Endothelial cell of umbilical vein (primary cell): ENCODE data around the gene TMEM109. TPM values are rescaled to one million over a fixed set of nuclear protein-coding genes. Genes with fewer than 3 reads are reported as not detected.

Experiments used
- BruUV-seq: library from RNA; stranded (reverse); fragments of 400-500 nt; replicated peaks from 2 replicates; lab custom pipeline; 2021; lab: Mats Ljungman, UMichigan
- CTCF ChIA-PET: fragments of 300-600, 350-600 bp; sonication (Branson Sonifier 250); formaldehyde crosslinking; loops from one replicate; lab custom pipeline; 2021; ENCODE audit warnings: antibody characterized with exemption, inconsistent platforms; lab: Charles Lee
- POLR2A ChIA-PET: fragments of 300-600, 350-600 bp; sonication (Branson Sonifier 250); formaldehyde crosslinking; loops from one replicate; lab custom pipeline; 2021; ENCODE audit warnings: antibody characterized with exemption, inconsistent platforms; lab: Charles Lee
- DNase-seq: peaks from one replicate; pipeline ENCODE4 v3.0.0-alpha.2; 2011; ENCODE audit warnings: low read depth, low spot score
- FAIRE-seq: peaks from 2 replicates; lab custom pipeline; 2011; peaks lifted over from hg19 to GRCh38; lab: Jason Lieb, UNC
- H2AFZ ChIP-seq: 2 replicates; pipeline ENCODE4 v1.6.0; 2012; ENCODE audit warnings: low read depth, low read length, control low read depth, inconsistent platforms
- H3K27ac ChIP-seq: 2 replicates; pipeline ENCODE4 v1.5.1; 2011; ENCODE audit warnings: low read depth, mild to moderate bottlenecking, control low read depth, low read length, moderate library complexity; ENCODE audit not compliant: insufficient read depth
- H3K27me3 ChIP-seq, 2 experiments: 2 replicates each; pipeline versions ENCODE4 v1.6.0 to v1.6.1; 2011; ENCODE audit warnings: low read length in 2 of 2, mixed read lengths in 1 of 2; ENCODE audit not compliant: control insufficient read depth in 2 of 2, insufficient read depth in 2 of 2
- H3K36me3 ChIP-seq, 2 experiments: 2 replicates in 1 of 2; 3 replicates in 1 of 2; pipeline ENCODE4 v1.5.1; 2011; ENCODE audit warnings: low read length in 2 of 2, mild to moderate bottlenecking in 1 of 2, moderate library complexity in 1 of 2; ENCODE audit not compliant: control insufficient read depth in 2 of 2, insufficient read depth in 2 of 2; ENCODE audit errors: extremely low read depth in 1 of 2
- H3K4me1 ChIP-seq: 3 replicates; pipeline ENCODE4 v1.5.1; 2011; ENCODE audit warnings: mild to moderate bottlenecking, low read length; ENCODE audit not compliant: control insufficient read depth, insufficient read depth; ENCODE audit errors: extremely low read depth
- H3K4me2 ChIP-seq: 2 replicates; pipeline ENCODE4 v1.6.1; 2011; ENCODE audit warnings: low read length, control low read depth, mixed read lengths; ENCODE audit not compliant: insufficient read depth
- H3K4me3 ChIP-seq, 3 experiments: fragments of 200-600 bp in 1 of 3; sonication (generic), shearing (Covaris generic) in 1 of 3; replicated peaks in 1 of 3; 2 replicates each; pipeline ENCODE4 v1.5.1; 2011 to 2016; ENCODE audit warnings: control low read depth in 3 of 3, low read length in 3 of 3, mild to moderate bottlenecking in 2 of 3, inconsistent platforms in 1 of 3, low read depth in 1 of 3, moderate library complexity in 1 of 3; ENCODE audit not compliant: insufficient read depth in 1 of 3
- H3K79me2 ChIP-seq: 2 replicates; pipeline ENCODE4 v1.6.0; 2012; ENCODE audit warnings: low read length, inconsistent platforms; ENCODE audit not compliant: control insufficient read depth, insufficient read depth
- H3K9ac ChIP-seq: replicated peaks from 2 replicates; pipeline ENCODE3; 2011; ENCODE audit warnings: low read length, control low read depth; ENCODE audit not compliant: insufficient read depth; ENCODE audit errors: extremely low read depth
- H3K9me1 ChIP-seq: replicated peaks from 3 replicates; pipeline ENCODE4 v1.6.0; 2011; ENCODE audit warnings: mild to moderate bottlenecking, low read length; ENCODE audit not compliant: control insufficient read depth, insufficient read depth; ENCODE audit errors: extremely low read depth
- H3K9me3 ChIP-seq: replicated peaks from 2 replicates; pipeline ENCODE4 v1.5.1; 2012; ENCODE audit warnings: low read length, inconsistent platforms; ENCODE audit not compliant: control insufficient read depth, insufficient read depth
- H4K20me1 ChIP-seq: replicated peaks from 2 replicates; pipeline ENCODE3; 2011; ENCODE audit warnings: mild to moderate bottlenecking, low read length; ENCODE audit not compliant: control insufficient read depth, insufficient read depth; ENCODE audit errors: extremely low read depth
- FOS ChIP-seq: IDR thresholded peaks from 2 replicates; pipeline ENCODE4 v1.6.1; 2011; ENCODE audit warnings: mild to moderate bottlenecking, low read length, moderate library complexity, borderline replicate concordance; ENCODE audit not compliant: insufficient read depth
- GATA2 ChIP-seq: IDR thresholded peaks from 2 replicates; pipeline ENCODE4 v1.7.0; 2011; ENCODE audit warnings: low read depth, mild to moderate bottlenecking, moderate library complexity, mixed read lengths, low read length; ENCODE audit not compliant: insufficient read length, insufficient read depth
- MYC ChIP-seq: IDR thresholded peaks from one replicate; pipeline ENCODE4 v1.6.1; 2011; ENCODE audit warnings: mild to moderate bottlenecking, low read depth, low read length
- POLR2A ChIP-seq: IDR thresholded peaks from 2 replicates; pipeline ENCODE4 v1.6.1; 2012; ENCODE audit warnings: low read depth, mild to moderate bottlenecking, control low read depth, low read length
- dilution Hi-C: fragments of 300-500 bp; cut with MboI; formaldehyde crosslinking; loops from one replicate; pipeline ENCODE4 v1.15.0; 2019; ENCODE audit warnings: low sequenced_read_pairs; ENCODE audit not compliant: extremely low pct_ligation_motif_present
- intact Hi-C: fragments of 100-400 bp; cut with micrococcal nuclease; formaldehyde crosslinking; loops from one replicate; pipeline ENCODE4 v1.10.0; 2022
- polyA plus RNA-seq, 4 experiments: library from polyadenylated mRNA; depleted of rRNA in 3 of 4; stranded (reverse) in 3 of 4; unstranded in 1 of 4; fragments of >200 nt; gene quantifications; 2 replicates each; pipeline versions ENCODE4 v1.2.1 to v1.2.3, GENCODE V29; 2011 to 2012; ENCODE audit warnings: missing spikeins in 1 of 4
- total RNA-seq: library from RNA; stranded (reverse); gene quantifications from 2 replicates; pipeline ENCODE4 v1.2.3, GENCODE V29; 2021
- TF ChIP-seq, protein P1 (sequence below): IDR thresholded peaks from 2 replicates; pipeline ENCODE4 v1.6.1; 2011; ENCODE audit not compliant: insufficient read depth, insufficient read length

The TMEM109 gene
- total and polyA plus RNA-seq, 2 donors (not counting 3 experiments of a cell fraction or from before 2014, with no cell fraction given), result 143 to 192 TPM

DNA sequence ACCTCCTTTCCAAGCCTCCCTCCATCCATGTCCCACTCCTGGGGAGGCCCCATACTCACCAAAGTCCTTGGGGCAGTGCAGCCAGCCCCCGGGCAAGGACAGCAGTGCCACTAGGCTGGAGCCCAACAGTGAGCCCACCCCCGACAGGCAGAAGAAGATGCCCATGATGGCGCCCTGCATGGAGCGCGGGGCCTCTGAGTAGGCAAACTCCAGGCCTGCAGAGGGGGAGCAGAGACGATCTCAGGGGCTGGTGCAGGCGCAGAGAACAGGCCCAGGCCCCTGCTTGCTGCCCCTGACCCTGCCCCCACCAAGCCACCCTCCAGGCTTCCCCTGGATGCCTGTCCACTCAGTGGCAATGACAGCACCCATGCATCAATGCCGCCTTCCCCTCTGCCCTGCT is 23.9 kb downstream of the TMEM109 start:
- Histone ChIP-seq H3K36me3 (peaks cover 0 to 13% of the 10 kb centered on the region in 2 experiments), H3K79me2 (no peaks in the 10 kb centered on the region), H3K9me1 (no peaks in the 10 kb centered on the region), H3K9me3 (no peaks in the 10 kb centered on the region), H2AFZ (no peak overlapping the region), H3K4me2 (no peak overlapping the region), H3K27ac (no peak overlapping the region), H3K27me3 (no peaks in the 10 kb centered on the region), H4K20me1 (no peaks in the 10 kb centered on the region), H3K4me1 (peaks cover 8% of the 10 kb centered on the region), H3K4me3 (no peak overlapping the region), H3K9ac (no peak overlapping the region)
- no peak for TF ChIP-seq MYC
- no TSS peak for BruUV-seq
- no peak for FAIRE-seq
- ChIA-PET CTCF (no interaction called here), POLR2A (no interaction called here)
- dilution Hi-C loops (no loop called here), intact Hi-C loops (loop anchor here (1.0 kb wide), 1 partner anchor 32 kb away; the partner anchor contains the start of gene PRPF19)
- no peak for DNase-seq

DNA sequence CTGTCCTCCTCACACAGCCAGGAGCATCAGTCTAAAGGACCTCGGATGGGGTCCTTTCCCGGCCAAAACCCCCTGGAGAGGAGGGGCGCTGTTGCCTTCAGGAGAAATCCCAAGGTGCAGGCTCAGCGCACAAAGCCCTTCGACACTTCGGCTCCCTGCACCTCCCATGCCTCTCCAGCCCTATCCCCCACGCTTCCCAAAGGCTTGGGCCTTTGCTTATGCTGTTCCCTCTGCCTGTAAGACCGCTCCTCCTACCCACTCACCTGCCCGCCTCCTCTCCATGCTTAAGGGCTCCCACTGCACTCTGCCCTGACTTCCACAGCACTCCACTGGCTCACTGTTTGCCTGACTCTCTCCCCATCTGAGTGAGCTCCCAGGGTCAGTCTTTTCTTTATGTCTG is 24.5 kb downstream of the TMEM109 start:
- no peak for DNase-seq
- H3K4me3 ChIP-seq, result no peak overlapping the region
- CTCF ChIA-PET, result interaction anchor here (2.3 to 2.7 kb wide), 2 partner anchors 15 to 39 kb away, joined by 8 to 10 read pairs; no protein-coding TSS in a partner anchor
- no peak overlapping the region for H3K9ac ChIP-seq
- TF ChIP-seq POLR2A (no peak), MYC (no peak), FOS (no peak), GATA2 (no peak)
- TF ChIP-seq, protein P1, sequence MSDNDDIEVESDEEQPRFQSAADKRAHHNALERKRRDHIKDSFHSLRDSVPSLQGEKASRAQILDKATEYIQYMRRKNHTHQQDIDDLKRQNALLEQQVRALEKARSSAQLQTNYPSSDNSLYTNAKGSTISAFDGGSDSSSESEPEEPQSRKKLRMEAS, result no peak
- FAIRE-seq, result no peak
- no peaks in the 10 kb centered on the region for H3K79me2 ChIP-seq
- no peaks in the 10 kb centered on the region for H3K27me3 ChIP-seq
- no TSS peak for BruUV-seq
- POLR2A ChIA-PET, result no interaction called here
- H3K9me3 ChIP-seq, result no peaks in the 10 kb centered on the region
- H3K4me1 ChIP-seq, result peaks cover 8% of the 10 kb centered on the region
- intact Hi-C loops, result no loop called here
- no peaks in the 10 kb centered on the region for H3K9me1 ChIP-seq
- no peak overlapping the region for H3K27ac ChIP-seq
- H3K36me3 ChIP-seq, result peaks cover 0 to 11% of the 10 kb centered on the region in 2 experiments
- no peak overlapping the region for H2AFZ ChIP-seq
- no peak overlapping the region for H3K4me2 ChIP-seq
- no peaks in the 10 kb centered on the region for H4K20me1 ChIP-seq
- dilution Hi-C loops, result no loop called here
